HCT116 (cell line): Measurements from ENCODE around the gene MTUS2. TPM values are rescaled to one million over a fixed set of nuclear protein-coding genes. Genes with fewer than 3 reads are reported as not detected.

Experiments used
- ATAC-seq: fragments of 200-7000 bp; cut with Tn5 transposase; 2 replicates; pipeline ENCODE4 v1.9.1; 2020; ENCODE audit warnings: mild to moderate bottlenecking, moderate library complexity
- BruUV-seq: library from RNA; stranded (reverse); fragments of 400-500 nt; replicated peaks from 2 replicates; lab custom pipeline; 2021; lab: Mats Ljungman, UMichigan
- CTCF ChIA-PET: fragments of 300-600 bp; sonication (Branson Sonifier 250); formaldehyde crosslinking; loops from one replicate; lab custom pipeline; 2021; ENCODE audit warnings: antibody characterized with exemption; lab: Charles Lee
- POLR2A ChIA-PET: fragments of 300-600, 350-600 bp; sonication (Branson Sonifier 250); formaldehyde crosslinking; loops from one replicate; lab custom pipeline; 2021; ENCODE audit warnings: antibody characterized with exemption; lab: Charles Lee
- RAD21 ChIA-PET, 2 experiments: fragments of 300-600 bp; sonication (Branson Sonifier 250); formaldehyde crosslinking; loops; one replicate each; lab custom pipeline; 2023; ENCODE audit warnings: low total read pairs in 2 of 2; ENCODE audit not compliant: uncharacterized antibody in 2 of 2, unreplicated experiment in 2 of 2, low non-redundant PET in 1 of 2; lab: Charles Lee
- DNase-seq: peaks from one replicate; pipeline ENCODE4 v3.0.0-alpha.2; 2010; ENCODE audit warnings: low read depth, low spot score
- H2AFZ ChIP-seq: fragments of 200-600 bp; shearing (Covaris generic), sonication (generic); 2 replicates; pipeline ENCODE4 v1.6.1; 2017; ENCODE audit warnings: low read depth, mixed run types, mixed read lengths, antibody characterized with exemption, low read length; ENCODE audit not compliant: poor library complexity, severe bottlenecking
- H3K27ac ChIP-seq: 2 replicates; pipeline ENCODE4 v1.5.1; 2012; ENCODE audit warnings: low read depth, low read length
- H3K27me3 ChIP-seq: fragments of 200-600 bp; sonication (generic); 2 replicates; pipeline ENCODE4 v1.6.1; 2016; ENCODE audit warnings: mixed run types, low read length, mixed read lengths; ENCODE audit not compliant: insufficient read depth
- H3K36me3 ChIP-seq, 2 experiments: fragments of 200-500 bp in 1 of 2; fragments of 200-600 bp in 1 of 2; sonication (Bioruptor generic) in 1 of 2; sonication (generic) in 1 of 2; 2 replicates each; pipeline versions ENCODE4 v1.5.1 to v1.6.1; 2014 to 2016; ENCODE audit warnings: low read length in 2 of 2, inconsistent platforms in 1 of 2, mixed read lengths in 1 of 2, mixed run types in 1 of 2; ENCODE audit not compliant: insufficient read depth in 2 of 2, control insufficient read depth in 1 of 2
- H3K4me1 ChIP-seq, 2 experiments: fragments of 200-600 bp in 1 of 2; sonication (generic) in 1 of 2; 2 replicates each; pipeline versions ENCODE4 v1.5.1 to v1.6.1; 2012 to 2017; ENCODE audit warnings: low read length in 2 of 2, inconsistent platforms in 1 of 2, mild to moderate bottlenecking in 1 of 2, mixed read lengths in 1 of 2, mixed run types in 1 of 2, moderate library complexity in 1 of 2; ENCODE audit not compliant: insufficient read depth in 2 of 2, control insufficient read depth in 1 of 2
- H3K4me2 ChIP-seq: fragments of 200-600 bp; sonication (generic); 2 replicates; pipeline ENCODE4 v1.6.1; 2017; ENCODE audit warnings: mixed run types, low read length, mixed read lengths
- H3K4me3 ChIP-seq, 2 experiments: fragments of 200-600 bp in 1 of 2; sonication (generic) in 1 of 2; replicated peaks in 1 of 2; 2 replicates each; pipeline ENCODE4 v1.5.1; 2011 to 2016; ENCODE audit warnings: low read length in 2 of 2, control low read depth in 1 of 2, low read depth in 1 of 2, mild to moderate bottlenecking in 1 of 2, mixed read lengths in 1 of 2, mixed run types in 1 of 2
- H3K79me2 ChIP-seq: fragments of 200-600 bp; sonication (generic); 2 replicates; pipeline ENCODE4 v1.6.1; 2017; ENCODE audit warnings: mild to moderate bottlenecking, mixed run types, low read length, moderate library complexity, mixed read lengths; ENCODE audit not compliant: insufficient read depth
- H3K9ac ChIP-seq: fragments of 200-600 bp; sonication (generic); 2 replicates; pipeline ENCODE4 v1.6.1; 2016; ENCODE audit warnings: low read length, mixed read lengths
- H3K9me2 ChIP-seq: fragments of 200-600 bp; sonication (generic), shearing (Covaris generic); 2 replicates; pipeline ENCODE4 v1.6.1; 2017; ENCODE audit warnings: mixed run types, mild to moderate bottlenecking, moderate library complexity; ENCODE audit not compliant: insufficient read depth
- H3K9me3 ChIP-seq, 2 experiments: fragments of 200-500 bp in 1 of 2; fragments of 200-600 bp in 1 of 2; sonication (Bioruptor generic) in 1 of 2; sonication (generic) in 1 of 2; 2 replicates each; pipeline ENCODE4 v1.6.1; 2014 to 2017; ENCODE audit warnings: low read length in 2 of 2, mixed read lengths in 2 of 2, inconsistent platforms in 1 of 2, low read depth in 1 of 2, mild to moderate bottlenecking in 1 of 2, mixed run types in 1 of 2, moderate library complexity in 1 of 2; ENCODE audit not compliant: control insufficient read depth in 1 of 2, insufficient read depth in 1 of 2
- H4K20me1 ChIP-seq: fragments of 200-600 bp; sonication (generic), shearing (Covaris generic); 2 replicates; pipeline ENCODE4 v1.6.1; 2017; ENCODE audit warnings: mixed run types, mild to moderate bottlenecking, moderate library complexity; ENCODE audit not compliant: insufficient read depth
- EZH2 ChIP-seq: fragments of 200-600 bp; sonication (generic); IDR thresholded peaks from 2 replicates; pipeline ENCODE4 v1.6.1; 2017; ENCODE audit warnings: antibody characterized with exemption, mixed run types
- ZFX ChIP-seq: fragments of 450-650 bp; IDR thresholded peaks from 2 replicates; pipeline ENCODE4 v1.6.1; 2017
- intact Hi-C: fragments of 100-400 bp; cut with micrococcal nuclease; formaldehyde crosslinking; loops from 2 replicates; pipeline ENCODE4 v1.10.0; 2022
- total RNA-seq: library from RNA; stranded (reverse); gene quantifications from one replicate; pipeline ENCODE4 v1.2.1, GENCODE V29; 2021; ENCODE audit not compliant: unreplicated experiment
- TF ChIP-seq, protein P1 (sequence below): IDR thresholded peaks from 2 replicates; pipeline ENCODE4 v1.6.1; 2012

Gene MTUS2
- total RNA-seq, 1 experiment from 2014 or later, result 0.02 TPM

DNA sequence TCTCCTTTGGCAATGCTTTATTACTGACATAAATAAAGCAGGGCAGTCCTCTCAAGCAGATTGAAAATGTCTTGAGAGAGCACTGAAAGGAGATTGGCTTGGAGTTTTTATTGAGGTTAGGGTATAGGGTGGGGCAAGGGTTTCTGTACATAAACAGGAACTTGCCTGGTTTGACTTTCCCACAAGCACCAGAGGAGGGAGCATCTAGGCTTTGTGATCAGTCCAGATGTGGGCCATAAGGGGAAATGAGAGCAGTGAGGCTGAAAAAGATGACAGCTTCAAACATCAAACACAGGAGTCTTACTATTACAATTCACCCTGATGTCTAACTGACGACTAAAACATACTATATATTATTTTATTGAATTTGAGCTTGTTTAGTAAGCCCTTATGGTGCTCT is 260.9 kb downstream of the MTUS2 start:
- Histone ChIP-seq H3K79me2 (no peaks in the 10 kb centered on the region), H3K9me2 (no peaks in the 10 kb centered on the region), H3K9me3 (no peaks in the 10 kb centered on the region)
- DNase-seq, result no peak
- TF ChIP-seq EZH2 (no peak), ZFX (no peak)
- TF ChIP-seq, all 23 proteins: peak for 0
- H3K27ac ChIP-seq, result no peak overlapping the region
- ChIA-PET POLR2A (no interaction called here), RAD21 (no interaction called here), CTCF (no interaction called here)
- H4K20me1 ChIP-seq, result no peaks in the 10 kb centered on the region
- no peak overlapping the region for H2AFZ ChIP-seq
- BruUV-seq, result no TSS peak
- ATAC-seq, result no peak; the same call in 1 of the 2 replicates
- H3K9ac ChIP-seq, result no peak overlapping the region
- no peaks in the 10 kb centered on the region for H3K27me3 ChIP-seq
- H3K4me1 ChIP-seq, result no peaks in the 10 kb centered on the region
- intact Hi-C loops, result no loop called here
- no peak overlapping the region for H3K4me3 ChIP-seq
- H3K36me3 ChIP-seq, result no peaks in the 10 kb centered on the region
- no peak overlapping the region for H3K4me2 ChIP-seq

DNA sequence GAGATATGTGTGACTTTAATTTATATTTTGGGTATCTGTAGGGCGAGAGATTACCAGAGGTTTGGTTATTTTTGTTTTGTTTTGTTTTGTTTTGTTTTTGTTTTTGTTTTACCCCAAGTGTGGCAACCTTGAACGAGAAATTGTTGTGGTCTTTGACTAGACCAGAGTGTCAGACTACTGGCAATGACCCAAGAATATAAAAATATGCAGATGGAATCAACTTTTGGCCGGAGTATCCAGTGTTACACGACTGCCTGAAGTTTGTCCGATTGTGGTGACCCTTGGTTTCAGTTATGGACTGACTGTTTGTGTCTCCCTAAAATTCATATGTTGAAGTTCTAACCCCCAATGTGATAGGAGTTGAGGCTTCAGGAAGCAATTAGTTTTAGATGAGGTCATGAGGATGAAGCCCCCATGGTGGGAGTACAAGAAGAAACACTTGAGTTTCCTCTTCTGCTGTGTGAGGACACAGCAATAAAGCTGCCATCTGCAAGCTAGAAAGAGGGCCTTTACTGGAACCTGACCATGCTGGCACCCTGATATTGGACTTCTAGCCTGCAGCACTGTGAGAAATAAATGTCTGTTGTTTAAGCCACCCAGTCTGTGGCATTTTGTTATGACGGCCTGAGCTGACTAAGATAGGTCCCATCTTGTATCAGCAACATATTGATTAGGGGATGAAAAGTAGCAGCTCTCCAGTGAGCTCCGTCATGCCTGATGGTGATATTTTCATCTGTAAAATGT is 261.7 kb downstream of the MTUS2 start:
- RAD21 ChIA-PET, result no interaction called here
- no peak for ATAC-seq

More for the DNA sequence above, 261.7 kb downstream of the MTUS2 start:
- TF ChIP-seq, protein P1, sequence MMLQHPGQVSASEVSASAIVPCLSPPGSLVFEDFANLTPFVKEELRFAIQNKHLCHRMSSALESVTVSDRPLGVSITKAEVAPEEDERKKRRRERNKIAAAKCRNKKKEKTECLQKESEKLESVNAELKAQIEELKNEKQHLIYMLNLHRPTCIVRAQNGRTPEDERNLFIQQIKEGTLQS, result no peak
- H3K4me3 ChIP-seq, result no peak overlapping the region
- no peaks in the 10 kb centered on the region for H3K79me2 ChIP-seq
- no peaks in the 10 kb centered on the region for H3K27me3 ChIP-seq
- BruUV-seq, result no TSS peak
- H3K4me2 ChIP-seq, result no peak overlapping the region
- no peak overlapping the region for H3K9ac ChIP-seq
- H3K36me3 ChIP-seq, result no peaks in the 10 kb centered on the region
- H2AFZ ChIP-seq, result no peak overlapping the region
- ChIA-PET CTCF (no interaction called here), POLR2A (no interaction called here)
- no peaks in the 10 kb centered on the region for H3K9me3 ChIP-seq
- no peak overlapping the region for H3K27ac ChIP-seq
- DNase-seq, result no peak
- no peaks in the 10 kb centered on the region for H4K20me1 ChIP-seq
- no peaks in the 10 kb centered on the region for H3K9me2 ChIP-seq
- intact Hi-C loops, result no loop called here
- no peaks in the 10 kb centered on the region for H3K4me1 ChIP-seq
